Colonic mucosa (tissue), 4 donors: ENCODE data around the gene DDX42. TPM values are rescaled to one million over a fixed set of nuclear protein-coding genes. Genes with fewer than 3 reads are reported as not detected.

ENCODE experiments used
- DNase-seq: peaks from one replicate; pipeline ENCODE4 v3.0.0-alpha.2; 2020
- H3K27ac ChIP-seq: fragments of 200-600 bp; one replicate; pipeline ENCODE4 v1.8.0; 2021
- H3K27me3 ChIP-seq: fragments of 200-600 bp; one replicate; pipeline ENCODE4 v1.8.0; 2021
- H3K36me3 ChIP-seq: fragments of 200-600 bp; one replicate; pipeline ENCODE4 v1.8.0; 2021
- H3K4me1 ChIP-seq: fragments of 200-600 bp; one replicate; pipeline ENCODE4 v1.8.0; 2021; ENCODE audit warnings: mild to moderate bottlenecking
- H3K4me3 ChIP-seq: fragments of 200-600 bp; one replicate; pipeline ENCODE4 v1.8.0; 2021
- H3K9ac ChIP-seq, 2 donors: one replicate each; pipeline ENCODE4 v1.7.0; 2013; ENCODE audit warnings: control low read depth in 2 of 2, low read depth in 2 of 2, low read length in 2 of 2
- H3K9me3 ChIP-seq: fragments of 200-600 bp; one replicate; pipeline ENCODE4 v1.8.0; 2021
- intact Hi-C: fragments of 100-400 bp; cut with DNase I; formaldehyde crosslinking; loops from one replicate; pipeline ENCODE4 v1.14.1; 2022
- total RNA-seq, 2 donors: library from RNA; stranded (reverse); fragmentation: NEBNext Ultra II Directional in 1 of 2; extraction: Animal tissue kit (Norgen Biotek cat#: 25700) in 1 of 2; gene quantifications; one replicate each; pipeline ENCODE4 v1.2.1, GENCODE V29; 2021
- TF ChIP-seq, protein P1 (sequence below): fragments of 200-600 bp; IDR thresholded peaks from one replicate; pipeline ENCODE4 v1.8.0; 2022; ENCODE audit warnings: antibody characterized with exemption, mild to moderate bottlenecking
- donor health status: healthy.
- donor health status: DM: no; HTN: no; CAD: no.
- donor health status: DM: no; HTN: no; CAD: no.

DDX42 gene
- total RNA-seq, 2 donors from 2014 or later: 71.1 to 74.5 TPM

DNA sequence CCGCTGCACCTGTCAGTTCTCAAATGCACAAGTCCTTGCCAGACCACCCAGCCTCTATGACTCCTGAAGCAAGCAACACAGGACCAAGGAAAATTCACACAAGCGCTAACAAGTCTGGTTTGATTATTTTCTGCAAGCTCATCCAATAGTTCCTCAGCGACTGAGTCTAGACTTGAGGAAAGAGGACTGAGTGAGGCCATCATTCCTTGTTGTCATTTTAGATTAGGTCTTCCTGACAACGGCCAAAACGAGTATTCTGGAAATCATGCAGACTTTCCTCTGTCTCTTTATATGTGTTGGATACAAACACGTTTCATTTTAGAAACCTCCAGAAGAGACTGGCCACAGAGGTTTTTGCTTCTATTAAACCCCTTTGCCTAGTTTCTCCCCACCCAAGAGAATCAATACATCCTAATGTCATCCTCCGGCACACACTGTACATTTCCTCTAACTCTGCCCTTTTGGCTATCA, 1.1 kb upstream of the DDX42 start:
- intact Hi-C loops: loop anchor here (10.0 kb wide), 1 partner anchor 52 kb away; the partner anchor contains the start of genes FTSJ3 and PSMC5
- Histone ChIP-seq H3K36me3 (no peaks in the 10 kb centered on the region), H3K9me3 (no peaks in the 10 kb centered on the region), H3K27me3 (no peaks in the 10 kb centered on the region), H3K4me1 (peaks cover 8% of the 10 kb centered on the region), H3K27ac (peak overlapping the region; percentile 99), H3K4me3 (peak overlapping the region; percentile 92), H3K9ac (peak overlapping the region; percentile 81 to 99)
- TF ChIP-seq, protein P1, sequence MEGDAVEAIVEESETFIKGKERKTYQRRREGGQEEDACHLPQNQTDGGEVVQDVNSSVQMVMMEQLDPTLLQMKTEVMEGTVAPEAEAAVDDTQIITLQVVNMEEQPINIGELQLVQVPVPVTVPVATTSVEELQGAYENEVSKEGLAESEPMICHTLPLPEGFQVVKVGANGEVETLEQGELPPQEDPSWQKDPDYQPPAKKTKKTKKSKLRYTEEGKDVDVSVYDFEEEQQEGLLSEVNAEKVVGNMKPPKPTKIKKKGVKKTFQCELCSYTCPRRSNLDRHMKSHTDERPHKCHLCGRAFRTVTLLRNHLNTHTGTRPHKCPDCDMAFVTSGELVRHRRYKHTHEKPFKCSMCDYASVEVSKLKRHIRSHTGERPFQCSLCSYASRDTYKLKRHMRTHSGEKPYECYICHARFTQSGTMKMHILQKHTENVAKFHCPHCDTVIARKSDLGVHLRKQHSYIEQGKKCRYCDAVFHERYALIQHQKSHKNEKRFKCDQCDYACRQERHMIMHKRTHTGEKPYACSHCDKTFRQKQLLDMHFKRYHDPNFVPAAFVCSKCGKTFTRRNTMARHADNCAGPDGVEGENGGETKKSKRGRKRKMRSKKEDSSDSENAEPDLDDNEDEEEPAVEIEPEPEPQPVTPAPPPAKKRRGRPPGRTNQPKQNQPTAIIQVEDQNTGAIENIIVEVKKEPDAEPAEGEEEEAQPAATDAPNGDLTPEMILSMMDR: no peak
- DNase-seq: peak; percentile 23

DNA sequence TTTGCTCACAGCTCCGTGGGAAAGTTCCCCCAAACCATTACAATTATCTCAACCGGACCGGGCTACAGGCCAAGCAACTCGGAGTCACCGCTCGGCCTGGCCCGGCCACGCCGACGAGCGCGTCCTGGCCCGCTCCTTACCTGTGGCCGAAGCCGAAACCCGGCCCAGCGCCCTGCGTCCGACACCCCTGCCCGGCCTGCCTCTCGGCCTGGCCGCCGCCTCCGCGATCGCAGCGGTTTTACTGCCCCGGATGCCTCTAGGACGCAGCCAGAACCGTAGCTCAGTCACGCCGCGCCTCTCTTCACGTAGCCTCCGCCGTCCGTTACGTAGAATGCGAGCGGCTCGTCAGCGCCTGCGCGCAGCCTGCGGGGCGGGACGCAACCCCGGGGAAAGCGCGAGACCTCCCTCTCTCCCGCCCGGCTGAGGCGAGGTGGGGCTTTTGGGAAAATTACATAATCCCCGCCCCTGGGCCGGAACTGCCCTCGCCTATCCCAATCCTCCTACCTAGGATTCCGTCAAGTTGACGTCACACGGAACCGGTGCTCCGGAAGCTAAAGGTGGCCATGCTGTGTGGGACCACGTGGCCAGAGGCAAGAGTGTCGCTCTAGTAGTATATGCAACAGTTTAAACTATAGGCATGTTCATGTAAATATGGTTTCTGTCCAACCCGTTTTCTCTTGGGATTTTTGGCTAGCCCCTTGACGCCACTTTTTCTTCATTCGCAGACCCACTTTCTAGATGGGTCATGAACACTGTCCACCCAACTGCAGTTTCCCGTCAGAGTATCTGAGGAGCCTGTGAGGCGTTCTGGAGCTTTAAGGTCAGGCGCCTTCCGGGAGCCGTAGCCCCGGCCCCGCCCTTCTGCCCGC, 464 bp upstream of the DDX42 start, which contains the start of gene CCDC47:
Gene CCDC47 (minus strand): TSS at position 326 of the 869 bp plus-strand sequence. CDS start 7,422 bp downstream, outside the sequence.
- H3K4me3 ChIP-seq: peak within 1 kb of the TSS; percentile 92
- intact Hi-C loops: loop anchor here (10.0 kb wide), 1 partner anchor 51 kb away; the partner anchor contains the start of genes FTSJ3 and PSMC5
- H3K27me3 ChIP-seq: no peaks in the 10 kb centered on the region
- H3K4me1 ChIP-seq: peaks cover 8% of the 10 kb centered on the region
- H3K36me3 ChIP-seq: no peaks in the 10 kb centered on the region
- H3K9ac ChIP-seq: peak within 1 kb of the TSS; percentile 81 to 99
- TF ChIP-seq, protein P1: no peak
- H3K27ac ChIP-seq: peak within 1 kb of the TSS; percentile 99
- H3K9me3 ChIP-seq: no peaks in the 10 kb centered on the region
- peak; percentile 99 for DNase-seq

DNA sequence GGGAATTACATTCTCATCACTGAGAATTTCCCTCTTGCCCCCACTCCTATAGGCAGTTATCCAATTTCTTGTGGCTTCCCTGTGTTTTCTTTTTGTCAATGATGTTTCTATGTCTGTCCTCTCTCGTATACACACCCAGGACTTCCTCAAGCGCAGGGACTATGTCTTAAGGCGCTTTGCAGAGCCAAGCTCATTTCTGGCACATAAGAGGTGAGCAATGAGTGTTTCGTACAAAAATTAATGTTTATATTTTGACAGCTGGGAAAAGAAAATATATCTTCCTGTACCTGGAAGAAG, 947 bp downstream of the DDX42 start:
- intact Hi-C loops: loop anchor here (10.0 kb wide), 1 partner anchor 50 kb away; the partner anchor contains the start of genes FTSJ3 and PSMC5
- H3K27ac ChIP-seq: peak overlapping the region; percentile 99

DNA sequence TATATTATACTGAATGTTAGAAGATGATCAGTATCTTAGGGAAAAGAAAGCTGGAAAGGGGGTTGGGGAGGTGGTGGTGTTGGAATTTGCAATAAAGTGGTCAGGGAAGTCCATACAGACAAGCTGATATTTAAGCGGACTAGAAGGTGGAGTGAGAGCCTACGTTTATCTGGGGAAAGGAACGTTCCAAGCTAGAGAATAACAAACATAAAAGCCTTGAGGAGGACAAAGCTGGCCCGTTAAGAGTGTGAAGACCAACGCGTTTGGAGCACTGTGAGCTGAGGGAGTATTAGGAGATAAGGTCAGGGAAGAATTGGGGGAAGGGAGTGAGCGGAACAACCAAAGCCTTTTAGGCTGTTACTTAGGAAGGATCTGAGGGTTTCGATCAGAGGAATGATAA, 1.4 kb downstream of the DDX42 start:
- intact Hi-C loops: loop anchor here (10.0 kb wide), 1 partner anchor 49 kb away; the partner anchor contains the start of genes FTSJ3 and PSMC5
- Histone ChIP-seq H3K27me3 (no peaks in the 10 kb centered on the region), H3K36me3 (no peaks in the 10 kb centered on the region), H3K9ac (peak overlapping the region in 1 of 2 donors; percentile 99), H3K4me1 (peaks cover 8% of the 10 kb centered on the region), H3K9me3 (no peaks in the 10 kb centered on the region), H3K27ac (peak overlapping the region; percentile 99), H3K4me3 (peak overlapping the region; percentile 92)
- TF ChIP-seq, protein P1: no peak
- DNase-seq: no peak

More for the DNA sequence above, 947 bp downstream of the DDX42 start:
- Histone ChIP-seq H3K36me3 (no peaks in the 10 kb centered on the region), H3K4me3 (peak overlapping the region; percentile 92), H3K27me3 (no peaks in the 10 kb centered on the region), H3K4me1 (peaks cover 8% of the 10 kb centered on the region), H3K9me3 (no peaks in the 10 kb centered on the region), H3K9ac (peak overlapping the region; percentile 77 to 99)
- DNase-seq: no peak
- TF ChIP-seq, protein P1: no peak

DNA sequence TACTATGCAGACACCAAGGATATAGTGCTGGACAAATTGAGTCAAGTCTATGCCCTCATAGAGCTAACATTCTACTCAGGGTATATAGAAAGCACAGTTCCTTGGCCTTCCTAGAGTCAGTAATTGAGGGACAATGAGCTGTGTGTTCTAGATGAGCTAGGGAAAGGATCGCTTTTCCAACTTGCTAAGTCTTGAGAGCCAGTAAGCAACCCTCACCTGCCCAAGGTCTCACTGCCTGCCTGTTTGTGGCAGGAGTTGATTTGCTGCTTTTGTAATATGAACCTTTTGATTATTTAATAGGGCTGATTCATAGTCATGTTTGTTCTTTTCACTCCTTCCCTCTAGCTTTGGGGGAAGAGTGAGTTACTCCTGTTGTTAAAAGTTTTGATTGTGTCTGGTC, 6.5 kb downstream of the DDX42 start:
- no peaks in the 10 kb centered on the region for H3K27me3 ChIP-seq
- no peaks in the 10 kb centered on the region for H3K36me3 ChIP-seq
- no peaks in the 10 kb centered on the region for H3K9me3 ChIP-seq
- no peaks in the 10 kb centered on the region for H3K4me1 ChIP-seq
- TF ChIP-seq, protein P1: no peak
- no peak overlapping the region for H3K27ac ChIP-seq
- intact Hi-C loops: no loop called here
- no peak overlapping the region for H3K4me3 ChIP-seq
- DNase-seq: no peak
- H3K9ac ChIP-seq: no peak overlapping the region
